DLD1 (cell line): ENCODE measurements around the gene SQOR.

Experiments
- in situ Hi-C: cut with HindIII; loops from 2 replicates; pipeline ENCODE4 v1.10.0; 2017; ENCODE audit warnings: low sequenced_read_pairs

The SQOR gene

DNA sequence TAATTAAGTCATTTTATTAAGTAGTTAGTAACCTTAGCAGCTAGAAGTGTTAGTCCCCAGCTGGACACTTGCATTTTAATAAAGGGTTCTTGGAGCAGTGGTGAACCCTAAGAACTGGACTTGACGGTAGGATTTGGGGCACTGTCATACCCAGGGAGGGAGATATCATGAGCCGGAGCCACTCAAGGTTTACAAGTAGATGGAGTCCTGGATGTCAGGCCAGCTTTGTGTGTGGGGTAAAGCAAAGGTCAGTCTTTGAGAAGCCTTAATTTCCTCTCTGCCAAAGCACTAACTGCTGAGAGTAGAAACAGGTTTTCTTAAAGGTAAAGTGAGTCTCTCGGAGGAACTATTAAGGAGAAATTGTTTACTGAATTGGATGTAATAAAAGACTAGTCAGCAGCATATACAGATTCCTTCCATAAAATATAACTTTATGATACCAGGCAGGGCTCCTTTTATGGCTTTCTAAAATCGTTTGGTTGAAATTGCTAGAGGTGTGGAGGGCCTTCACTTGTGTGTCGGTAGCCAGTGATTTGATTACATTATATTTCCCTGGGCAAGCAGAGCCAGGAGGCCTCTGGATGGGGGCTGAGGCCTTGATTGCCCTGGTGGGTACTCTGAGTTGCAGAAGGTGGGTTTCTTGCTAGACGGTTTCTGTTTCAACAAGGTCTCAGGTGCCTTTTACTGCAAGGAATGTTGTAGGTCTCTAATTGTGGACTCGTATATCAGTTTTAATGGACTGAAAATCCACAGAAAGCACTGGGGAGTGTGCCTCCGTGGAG is 23.1 kb downstream of the SQOR start:
- in situ Hi-C loops, result no loop called here

DNA sequence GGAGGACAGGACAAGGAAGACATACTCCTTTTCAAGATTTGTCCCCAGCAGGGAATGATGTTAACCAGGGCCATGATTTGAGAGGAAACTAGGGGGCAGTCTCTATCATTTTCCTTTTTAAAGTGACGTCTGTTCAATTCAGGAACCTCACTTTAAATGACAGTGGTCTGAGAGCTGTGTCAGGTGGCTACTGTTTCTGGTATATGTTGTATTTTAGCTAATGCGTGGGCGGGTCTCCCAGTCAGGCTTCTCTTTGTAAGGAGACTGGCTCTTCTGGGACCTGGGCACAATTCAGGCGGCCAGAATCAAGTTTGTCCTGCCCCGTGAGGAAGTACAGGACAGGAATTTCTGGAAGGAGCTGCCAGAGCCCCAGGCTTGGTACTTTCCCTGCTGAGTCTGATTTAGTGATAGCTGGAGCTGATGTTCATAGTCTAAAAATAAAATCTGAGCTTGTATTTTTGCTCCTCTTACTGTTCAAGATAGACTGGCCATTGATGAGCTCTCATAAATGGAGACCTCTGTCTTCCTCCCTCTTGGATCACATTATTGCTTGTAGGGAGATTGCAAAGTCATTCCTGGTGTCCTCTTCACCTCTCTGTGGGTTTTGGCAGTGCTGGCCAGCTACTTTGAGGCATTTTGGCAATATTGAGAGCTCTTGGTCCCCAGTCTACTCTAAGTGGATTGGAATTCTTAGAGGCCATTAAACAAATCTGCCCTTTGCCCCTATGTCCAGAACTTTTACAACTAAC is 25.6 kb downstream of the SQOR start:
- in situ Hi-C loops, result no loop called here

DNA sequence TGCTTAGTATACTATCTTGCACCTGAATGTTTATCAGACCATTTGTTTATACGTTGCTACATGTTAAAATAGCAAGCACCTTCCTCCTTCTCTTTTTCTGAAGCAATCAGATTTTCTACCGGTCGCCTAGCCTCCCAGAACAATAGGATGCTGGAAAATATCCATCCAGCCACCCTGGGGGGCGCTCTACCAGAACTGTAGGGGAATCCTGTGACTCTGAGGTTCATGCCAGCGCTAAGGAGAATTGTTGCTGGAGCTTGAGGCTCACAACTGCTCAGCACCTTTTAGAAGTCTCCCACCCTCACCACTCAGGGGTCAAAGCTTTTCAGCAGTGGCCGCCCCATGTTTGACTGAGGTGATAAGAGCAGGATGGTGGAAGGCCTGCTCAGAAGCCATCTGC is 27.5 kb downstream of the SQOR start:
- in situ Hi-C loops, result no loop called here

DNA sequence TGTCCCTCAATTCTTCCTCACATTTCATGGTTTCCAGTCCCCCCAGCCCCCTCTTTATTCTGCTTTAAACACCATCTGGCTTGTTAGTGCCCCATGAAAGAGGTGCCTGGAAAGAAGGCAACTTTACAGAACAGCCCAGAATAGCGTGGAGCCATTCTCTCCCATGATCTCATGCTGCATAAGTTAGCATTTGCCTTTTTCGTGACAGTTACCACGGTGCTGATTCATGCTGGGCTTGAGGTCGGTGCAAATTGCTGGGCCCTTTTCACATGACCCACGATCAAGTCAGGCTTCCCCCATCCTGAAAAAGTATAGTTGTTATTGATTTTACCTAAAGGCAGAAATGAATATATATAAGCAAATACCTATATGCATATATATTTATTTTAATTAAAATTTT is 29.6 kb downstream of the SQOR start:
- in situ Hi-C loops, result no loop called here

DNA sequence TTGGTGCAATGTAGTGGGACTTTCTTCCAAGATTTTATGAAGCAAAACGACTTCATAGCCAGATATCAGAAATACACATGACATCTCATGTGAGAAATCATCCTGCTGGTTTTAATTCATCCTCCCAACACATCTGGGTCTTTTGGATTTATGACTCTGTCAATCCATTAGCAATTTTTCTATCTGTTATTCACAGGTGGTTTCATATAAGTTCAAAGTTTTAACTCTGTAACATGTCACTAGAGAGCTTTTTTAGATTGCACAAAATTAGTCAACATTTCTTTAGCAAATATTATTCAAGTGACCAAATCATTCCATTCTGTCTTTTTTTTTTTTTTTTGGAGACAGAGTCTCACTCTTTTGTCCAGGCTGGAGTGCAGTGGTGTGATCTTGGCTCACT is 30.4 kb downstream of the SQOR start:
- in situ Hi-C loops, result no loop called here

DNA sequence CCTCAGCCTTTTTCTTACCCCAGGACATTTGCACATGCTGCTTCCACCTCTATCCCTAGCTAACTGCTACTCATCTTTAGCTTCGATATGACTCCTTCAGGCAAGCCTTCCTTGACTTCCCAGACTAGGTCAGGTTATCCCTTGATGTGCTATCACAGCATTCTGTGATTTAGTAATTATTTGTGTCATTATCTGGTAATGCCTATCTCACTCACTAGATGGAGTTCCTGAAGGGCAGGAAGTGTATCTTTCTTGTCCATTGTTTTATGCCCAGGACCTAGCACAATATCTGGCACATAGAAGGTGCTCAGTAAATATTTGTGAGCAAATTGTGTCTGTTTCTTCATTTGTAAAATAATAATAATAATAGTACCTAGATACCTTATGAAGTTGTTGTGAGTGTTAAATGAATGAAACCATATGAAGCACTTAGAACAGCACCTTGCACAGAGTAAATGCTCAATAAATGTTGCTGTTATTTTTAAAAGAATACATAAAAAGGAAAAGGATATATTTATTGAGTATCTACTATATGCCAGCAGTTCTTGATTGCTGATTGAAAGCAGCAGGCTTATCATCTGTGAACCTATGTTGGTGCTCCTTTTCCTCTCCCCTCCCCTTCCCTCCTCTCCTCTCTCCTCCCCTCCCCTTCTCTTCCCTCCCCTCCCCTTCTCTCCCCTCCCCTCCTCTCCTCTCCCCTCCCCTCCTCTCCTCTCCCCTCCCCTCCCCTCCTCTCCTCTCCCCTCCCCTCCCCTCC is 31.5 kb downstream of the SQOR start:
- in situ Hi-C loops, result no loop called here

DNA sequence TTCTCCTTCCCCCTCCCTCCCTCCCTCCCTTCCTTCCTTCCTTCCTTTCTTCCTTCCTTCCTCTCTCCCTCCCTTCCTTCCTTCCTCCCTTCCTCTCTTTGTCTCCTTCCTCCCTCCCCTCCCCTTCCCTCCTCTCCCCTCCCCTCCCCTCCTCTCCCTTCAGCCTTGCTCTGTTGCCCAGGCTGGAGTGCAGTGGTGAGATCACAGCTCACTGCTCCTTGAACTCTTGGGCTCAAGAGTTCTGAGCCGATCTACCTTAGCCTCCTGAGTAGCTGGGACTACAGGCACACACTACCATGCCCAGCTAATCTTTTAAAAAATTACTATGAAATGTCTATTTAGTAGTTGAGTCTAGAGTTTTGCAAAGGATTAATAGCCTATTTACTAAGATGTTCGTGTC is 32.2 kb downstream of the SQOR start:
- in situ Hi-C loops, result no loop called here

DNA sequence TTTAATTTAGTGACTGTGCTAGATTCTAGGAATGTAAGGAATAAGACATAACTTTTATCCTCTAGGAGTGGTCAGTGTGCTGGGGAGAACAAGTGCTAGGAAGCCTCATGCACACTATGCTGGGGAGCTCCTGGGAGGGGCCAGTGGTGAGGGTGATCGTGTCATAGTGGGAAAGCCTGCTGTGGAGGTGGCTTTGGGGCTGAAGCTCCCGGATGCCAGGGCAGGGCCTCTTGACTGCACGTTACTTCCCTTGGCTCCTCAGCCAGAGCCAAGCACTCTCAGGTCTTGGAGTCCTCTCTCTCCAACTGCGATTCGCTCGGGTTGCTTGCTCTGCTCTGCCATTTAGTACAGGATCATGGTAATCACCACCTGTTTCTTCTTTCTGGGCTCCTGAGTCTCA is 33.6 kb downstream of the SQOR start:
- in situ Hi-C loops, result no loop called here

DNA sequence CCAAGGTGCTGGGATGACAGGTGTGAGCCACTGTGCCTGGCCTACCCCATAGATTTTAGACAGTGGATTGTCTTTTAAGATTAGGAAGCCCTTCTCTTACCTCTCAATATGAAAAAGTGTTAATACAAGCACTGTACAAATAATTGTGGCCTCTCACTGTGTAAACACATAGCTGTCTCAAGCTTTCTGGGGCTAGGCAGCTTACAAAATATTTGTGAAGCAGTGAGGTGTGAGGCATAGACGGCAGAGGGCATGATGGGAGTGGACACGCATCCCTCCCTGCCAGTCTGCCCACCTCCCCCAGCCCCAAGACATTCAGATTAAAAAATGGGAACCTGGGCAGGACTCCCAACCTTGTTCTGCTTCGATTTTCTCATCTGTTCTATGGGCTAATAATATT is 34.6 kb downstream of the SQOR start:
- in situ Hi-C loops, result no loop called here

DNA sequence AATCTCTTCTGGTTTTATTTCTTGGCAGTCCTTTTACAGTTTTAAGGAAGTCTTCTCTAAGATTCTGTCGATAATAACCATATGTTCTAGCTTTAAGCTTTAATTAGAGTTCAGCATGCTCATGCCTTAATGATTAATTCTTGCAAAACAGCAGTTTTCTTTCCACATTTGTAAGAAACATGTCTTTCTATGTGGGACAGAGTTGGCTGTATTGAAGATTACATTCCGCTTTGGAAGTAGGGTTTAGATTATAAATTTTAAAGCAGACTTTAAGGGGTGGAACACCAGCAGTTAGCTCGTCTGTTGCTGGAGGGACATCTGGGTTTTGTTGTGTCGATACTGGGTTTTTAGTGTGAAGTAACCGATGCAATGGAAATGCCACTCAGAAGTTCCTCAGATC is 35.3 kb downstream of the SQOR start:
- in situ Hi-C loops, result no loop called here

DNA sequence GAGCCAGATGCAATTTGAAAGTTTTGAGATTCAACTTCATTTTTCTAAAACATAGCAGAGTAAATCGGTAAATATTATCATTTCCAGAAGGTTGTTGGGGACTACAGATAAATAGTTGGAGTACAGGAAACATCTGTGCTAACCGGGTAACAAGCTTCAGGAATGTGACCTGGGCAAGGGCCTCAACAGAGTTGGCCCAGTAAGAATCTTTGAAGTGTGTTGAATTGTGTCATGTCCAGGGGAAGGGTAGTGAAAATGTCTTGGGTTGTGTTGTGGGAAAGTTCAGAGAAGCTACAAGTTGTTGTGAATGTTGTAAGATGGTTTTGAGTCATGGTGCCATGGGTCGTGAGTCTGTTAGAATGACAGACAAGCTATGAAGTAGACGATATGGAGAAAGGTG is 35.7 kb downstream of the SQOR start:
- in situ Hi-C loops, result no loop called here

DNA sequence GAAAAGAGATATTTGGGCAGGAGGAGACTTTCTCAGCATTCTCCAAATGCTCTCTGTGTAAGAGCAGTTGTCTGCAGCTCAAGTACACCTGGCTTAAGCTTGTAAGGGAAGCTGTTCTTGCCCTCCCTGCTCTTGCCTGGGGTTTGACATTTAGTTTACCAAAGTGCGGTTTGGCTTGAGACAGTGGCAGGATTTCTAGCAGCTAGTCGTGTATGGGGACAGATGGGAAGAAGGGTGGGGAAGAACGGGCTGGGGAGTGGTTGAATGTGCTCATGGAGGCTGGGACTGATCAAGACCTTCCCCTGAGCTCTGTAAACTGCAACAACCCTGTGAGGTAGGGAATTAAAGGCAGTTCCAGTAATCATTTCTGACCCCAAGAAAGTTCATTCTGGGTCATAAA is 39.8 kb downstream of the SQOR start:
- in situ Hi-C loops, result no loop called here

DNA sequence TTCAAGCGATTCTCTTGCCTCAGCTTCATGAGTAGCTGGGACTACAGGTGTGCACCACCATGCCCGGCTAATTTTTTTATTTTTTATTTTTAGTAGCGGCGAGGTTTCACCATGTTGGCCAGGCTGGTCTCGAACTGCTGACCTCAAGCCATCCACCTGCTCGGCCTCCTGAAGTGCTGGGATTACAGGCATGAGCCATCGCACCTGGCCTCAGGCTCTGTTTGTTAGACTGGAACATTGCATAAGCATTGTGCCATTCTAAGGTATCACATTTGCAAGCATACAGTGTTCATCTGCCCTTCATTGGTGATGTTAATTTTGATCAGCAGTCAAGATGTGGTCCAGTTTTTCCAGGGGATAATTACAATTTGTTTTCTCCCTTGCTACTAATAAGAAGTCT is 43.0 kb downstream of the SQOR start:
- in situ Hi-C loops, result no loop called here

DNA sequence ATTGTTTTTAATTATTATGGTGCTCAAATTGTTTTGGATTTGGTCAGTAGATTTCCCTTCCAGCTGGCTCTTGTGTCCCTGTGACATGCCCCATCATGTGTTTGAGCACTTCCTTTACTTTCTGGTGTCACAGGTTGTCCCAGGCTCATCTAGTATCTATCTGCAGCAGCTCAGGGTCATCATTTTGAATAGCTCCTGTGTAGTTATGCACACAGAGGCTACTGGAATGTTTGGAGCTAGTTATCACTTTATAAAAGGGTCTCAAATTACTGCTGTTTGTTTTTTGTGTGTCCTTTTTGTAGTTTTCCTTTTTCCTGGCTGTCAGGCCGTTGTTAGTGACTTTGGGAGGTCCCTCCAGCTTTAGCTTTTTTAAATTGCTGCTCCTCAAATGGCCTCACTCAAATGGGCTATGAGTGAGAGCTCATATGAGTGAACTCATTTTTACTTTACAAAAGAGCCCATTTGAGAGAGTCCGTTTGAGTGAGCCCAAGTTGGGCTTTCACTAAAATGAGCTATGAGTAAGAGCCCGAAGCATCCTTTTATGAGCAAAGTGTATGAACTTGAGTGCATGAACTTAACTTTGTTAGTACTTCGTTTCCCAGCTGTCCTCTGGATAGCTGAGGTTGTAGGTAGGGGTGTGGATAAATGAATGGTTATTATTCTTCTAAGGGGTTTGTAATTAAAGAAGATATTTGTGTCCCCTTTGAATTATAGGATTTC is 43.8 kb downstream of the SQOR start:
- in situ Hi-C loops, result no loop called here

DNA sequence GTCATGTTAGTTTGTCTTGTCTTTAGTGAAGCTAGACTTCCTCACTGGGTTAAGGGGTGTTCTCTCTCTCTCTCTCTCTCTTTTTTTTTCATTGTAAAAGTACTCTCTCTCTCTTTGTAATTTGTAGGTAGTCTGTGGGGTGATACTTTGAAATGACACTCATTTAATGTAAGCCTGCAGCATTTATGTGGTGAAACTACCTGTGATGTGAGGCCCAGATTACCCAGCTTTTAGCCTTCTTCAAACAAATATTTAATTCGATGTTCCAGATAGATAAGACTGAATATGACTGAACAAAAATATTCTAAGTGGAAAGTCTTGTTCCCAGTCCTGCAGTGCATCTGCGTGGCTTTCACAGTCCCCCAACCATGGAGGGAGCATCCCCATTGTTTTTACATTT is 49.7 kb downstream of the SQOR start:
- in situ Hi-C loops, result no loop called here

DNA sequence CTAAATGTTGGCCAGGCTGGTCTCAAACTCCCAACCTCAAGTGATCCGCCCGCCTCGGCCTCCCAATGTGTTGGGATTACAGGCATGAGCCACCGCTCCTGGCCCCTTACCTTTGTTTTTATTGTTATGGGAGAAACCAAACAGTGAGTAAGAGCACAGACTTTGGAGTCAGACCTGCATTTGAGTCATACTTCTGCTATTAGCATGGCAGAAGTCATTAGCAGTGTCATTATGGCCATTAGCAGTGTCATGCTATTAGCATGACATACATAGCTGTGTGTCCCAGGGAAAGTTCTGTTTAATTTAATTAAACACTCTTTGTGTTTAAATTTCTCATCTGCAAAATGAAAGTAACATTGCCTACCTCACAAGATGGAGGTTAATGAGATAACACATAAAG is 54.8 kb downstream of the SQOR start:
- in situ Hi-C loops, result no loop called here

DNA sequence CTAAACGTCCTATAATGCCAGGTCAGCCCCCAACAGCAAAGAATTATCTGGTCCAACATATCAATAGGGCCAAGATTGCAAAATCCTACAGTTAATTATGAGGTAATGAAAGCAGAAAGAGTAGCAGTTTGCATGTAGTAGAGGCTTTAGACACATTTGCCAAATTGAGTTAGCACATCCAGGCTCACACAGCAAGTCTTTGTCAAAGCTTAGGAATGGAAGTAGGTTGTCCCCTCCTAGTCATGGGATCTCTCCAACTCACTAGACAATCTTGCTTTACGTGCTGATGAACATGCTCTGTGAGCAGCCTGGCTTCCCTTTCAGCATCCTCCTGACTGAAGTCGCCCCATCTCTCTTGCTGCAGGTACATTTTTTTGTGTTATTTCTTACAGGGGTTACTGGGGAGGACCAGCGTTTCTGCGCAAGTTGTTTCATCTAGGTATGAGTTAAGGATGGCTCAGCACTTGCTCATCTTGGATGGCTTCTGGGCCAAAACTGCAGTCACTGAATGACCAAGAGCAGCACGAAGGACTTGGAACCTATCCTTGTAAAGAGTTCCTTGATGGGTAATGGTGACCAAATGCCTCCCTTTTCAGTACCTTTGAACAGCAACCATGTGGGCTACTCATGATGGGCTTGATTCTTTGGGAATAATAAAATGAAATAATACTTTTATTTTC is 55.9 kb downstream of the SQOR start:
- in situ Hi-C loops, result no loop called here

DNA sequence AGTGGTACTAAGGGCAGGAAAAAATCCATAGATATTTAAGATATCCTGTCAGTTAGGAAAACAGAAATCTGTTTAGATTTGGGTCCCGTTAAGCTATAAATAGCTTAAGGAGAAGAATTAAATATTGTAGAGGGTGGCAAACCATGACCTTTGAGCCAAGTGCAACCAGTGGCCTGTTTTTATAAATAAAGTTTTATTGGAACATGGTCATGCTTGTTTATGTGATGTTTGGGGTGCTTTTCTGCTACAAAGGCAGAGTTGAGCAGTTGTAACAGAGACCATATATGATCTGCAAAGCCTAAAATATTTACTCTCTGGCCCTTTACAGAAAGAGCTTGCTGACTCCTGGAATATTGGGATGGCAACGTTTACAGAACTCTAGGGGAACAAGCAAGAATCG is 66.3 kb downstream of the SQOR start:
- in situ Hi-C loops, result no loop called here

DNA sequence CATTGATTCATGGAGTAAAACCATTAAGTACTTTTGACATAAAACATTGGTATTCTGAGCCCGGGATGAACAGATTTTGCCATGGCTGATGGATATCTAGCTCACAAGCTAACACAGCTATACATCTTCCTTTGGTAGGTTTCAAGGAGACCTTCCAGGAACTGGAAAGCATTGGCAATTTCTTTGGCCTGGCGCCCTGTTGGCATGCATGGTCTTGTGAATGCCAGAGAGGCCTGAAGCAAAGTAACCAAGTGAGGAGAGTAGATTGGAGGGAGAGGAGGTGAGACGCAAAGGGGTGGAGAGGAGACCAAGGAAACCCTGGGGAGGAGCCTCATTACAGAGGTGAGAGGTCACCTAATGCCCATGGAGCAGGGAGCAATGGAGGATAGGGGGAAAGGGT is 67.2 kb downstream of the SQOR start:
- in situ Hi-C loops, result no loop called here

DNA sequence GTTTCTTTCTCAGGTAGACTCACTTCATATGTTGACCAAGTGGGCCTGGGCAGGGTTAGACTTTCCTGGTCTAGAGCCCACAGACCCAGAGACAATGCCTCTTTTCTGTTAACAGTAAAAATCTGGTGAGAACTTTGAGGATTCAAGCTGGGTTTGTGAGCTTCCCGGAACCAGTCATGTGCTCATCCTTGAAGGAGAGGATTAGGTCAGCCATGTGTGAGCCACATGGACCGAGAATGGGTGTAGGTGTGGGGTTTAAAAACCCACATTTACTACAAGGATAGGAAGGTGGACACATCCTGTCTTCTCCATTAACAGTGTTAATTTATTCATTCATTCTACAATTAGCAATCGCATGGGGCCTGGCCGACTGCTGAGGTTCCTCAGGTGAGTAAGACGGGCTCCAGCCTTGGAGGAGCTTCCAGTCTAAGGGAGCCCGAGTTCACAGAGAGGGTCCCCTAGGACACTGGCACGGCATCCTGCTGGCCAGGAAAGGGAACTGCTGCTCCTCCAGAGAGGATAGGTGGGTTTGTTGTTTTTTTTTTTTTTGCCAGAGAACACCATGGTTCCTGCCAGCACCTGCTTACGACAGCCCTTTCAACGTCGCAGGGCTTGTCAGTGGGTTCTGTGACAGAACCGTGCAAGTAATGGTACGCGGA is 69.0 kb downstream of the SQOR start:
- in situ Hi-C loops, result no loop called here
